Left renal cortex interstitium (tissue), 4 donors: ENCODE results near the gene PLCG2. TPM values are rescaled to one million over a fixed set of nuclear protein-coding genes. Genes with fewer than 3 reads are reported as not detected.
"Not testable (repeated sequence)": the region's sequence is repeated elsewhere in the genome, so short reads cannot be mapped to it uniquely, and the experiment has no call there.

ENCODE experiments used
- DNase-seq, 4 donors: peaks; one replicate each; pipeline ENCODE4 v3.0.0-alpha.2; 2013; ENCODE audit warnings: low read depth in 4 of 4, low spot score in 2 of 4, missing footprints in 1 of 4
- polyA plus RNA-seq, 4 donors: library from polyadenylated mRNA; unstranded; fragments of 120-200 nt; gene quantifications; one replicate each; pipeline ENCODE4 v1.2.1, GENCODE V29; 2013; ENCODE audit not compliant: insufficient read length in 4 of 4

Gene PLCG2
- polyA plus RNA-seq, 4 donors, result 33.7 to 58.3 (median 45.1) TPM

DNA sequence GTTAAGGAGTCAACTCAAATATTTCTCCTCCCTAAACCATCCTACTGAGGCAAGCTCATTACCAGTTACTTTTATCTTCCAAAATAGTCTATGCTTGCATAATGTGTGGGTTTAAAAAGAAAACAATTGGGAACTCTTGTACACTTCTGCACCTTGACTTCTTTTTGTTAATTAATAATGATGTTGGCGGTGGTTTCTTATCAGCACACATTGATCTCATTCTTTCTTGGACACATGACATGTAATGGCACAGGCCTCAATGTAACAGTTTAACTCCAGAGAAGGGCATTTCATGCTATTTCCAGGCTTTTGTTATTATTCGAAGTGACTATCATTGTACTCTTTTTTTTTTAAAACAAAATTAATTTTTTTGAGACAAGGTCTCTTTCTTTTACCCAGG lies 7.8 kb downstream of the PLCG2 start:
- DNase-seq, result no peak

DNA sequence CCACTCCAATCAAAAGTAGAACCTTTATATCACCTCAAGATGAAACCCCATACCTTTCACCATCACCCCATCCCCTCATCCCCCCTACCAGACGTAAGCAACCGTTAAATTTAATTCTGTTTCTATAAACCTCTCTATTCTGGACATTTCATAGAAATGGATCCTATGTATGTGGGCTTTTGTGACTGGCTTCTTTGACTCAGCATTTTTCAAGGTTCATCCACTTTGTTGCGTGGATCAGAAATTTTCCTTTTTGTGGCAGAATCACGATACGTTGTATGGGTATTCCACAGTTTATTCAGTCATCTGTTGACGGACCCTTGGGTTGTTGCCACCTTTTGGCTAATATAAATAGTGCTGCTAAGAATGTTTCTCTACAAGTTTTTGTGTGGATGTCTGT lies 8.6 kb downstream of the PLCG2 start:
- no peak for DNase-seq

DNA sequence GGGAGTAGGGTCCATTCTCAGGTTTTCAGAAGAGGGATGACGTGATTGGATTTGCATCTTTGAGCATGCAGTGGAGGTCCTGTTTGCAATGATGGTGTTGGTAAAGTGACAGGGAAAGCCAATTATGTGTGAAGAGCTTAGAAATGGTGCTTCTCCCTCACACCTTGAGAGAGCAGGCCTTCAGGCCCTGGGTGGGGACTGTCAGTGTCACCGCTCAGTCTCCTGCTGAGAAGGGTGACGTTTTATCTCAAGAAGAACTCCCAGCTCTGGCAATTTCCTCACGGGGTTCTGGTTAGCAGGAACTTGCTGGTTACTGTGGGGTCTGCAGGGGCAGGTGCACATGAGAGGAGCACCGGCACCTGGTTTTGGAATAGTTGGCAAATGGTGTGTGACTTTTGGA lies 11.2 kb downstream of the PLCG2 start:
- no peak for DNase-seq

DNA sequence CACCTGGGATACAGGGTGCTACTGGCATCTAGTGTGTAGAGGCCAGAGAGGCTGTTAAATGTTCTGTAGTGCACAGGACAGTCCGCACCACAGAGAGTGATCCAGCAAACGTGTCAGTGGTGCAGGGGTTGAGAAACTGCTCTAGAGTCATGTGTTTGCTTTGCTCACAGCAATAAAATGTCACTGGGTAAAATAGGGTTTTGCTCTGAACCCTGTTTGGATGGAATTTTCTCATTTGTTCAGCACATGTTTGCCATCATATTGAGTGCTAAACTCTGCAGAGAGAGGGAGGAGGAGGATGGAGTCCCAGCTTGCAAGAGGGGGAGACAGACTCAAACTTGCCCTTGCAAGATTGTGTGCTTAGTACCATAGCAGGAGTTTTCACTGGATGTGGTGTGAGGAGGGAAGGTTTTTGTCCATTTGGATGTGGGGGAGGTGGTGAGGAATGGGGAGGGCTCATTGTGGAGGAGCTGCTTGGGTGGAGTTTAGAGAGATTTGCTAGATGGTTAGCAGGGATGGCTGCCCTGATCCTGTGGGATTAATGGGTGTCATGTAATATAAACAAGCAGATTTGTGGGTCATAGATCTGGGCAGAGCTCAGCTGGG lies 11.8 kb downstream of the PLCG2 start:
- DNase-seq, result peak in 1 of 4 donors; percentile 65

DNA sequence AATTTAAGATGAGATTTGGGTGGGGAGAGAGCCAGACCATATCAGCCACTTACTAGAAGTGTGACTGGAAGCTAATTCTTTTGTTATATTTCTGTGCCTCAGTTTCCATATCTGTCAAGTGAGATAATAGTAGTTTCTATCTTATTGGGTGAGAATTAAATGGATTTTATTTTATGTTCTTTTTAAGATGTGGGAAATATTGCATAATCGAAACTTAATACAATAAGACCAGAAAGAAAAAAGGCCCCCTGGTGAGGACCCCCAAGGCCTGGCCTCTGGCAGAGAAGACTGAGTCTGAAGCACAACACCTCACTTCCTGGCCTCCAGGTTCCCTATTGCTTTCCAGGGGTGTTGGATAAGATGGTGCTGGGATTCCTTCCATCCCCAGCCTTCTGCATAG lies 13.7 kb downstream of the PLCG2 start:
- no peak for DNase-seq

DNA sequence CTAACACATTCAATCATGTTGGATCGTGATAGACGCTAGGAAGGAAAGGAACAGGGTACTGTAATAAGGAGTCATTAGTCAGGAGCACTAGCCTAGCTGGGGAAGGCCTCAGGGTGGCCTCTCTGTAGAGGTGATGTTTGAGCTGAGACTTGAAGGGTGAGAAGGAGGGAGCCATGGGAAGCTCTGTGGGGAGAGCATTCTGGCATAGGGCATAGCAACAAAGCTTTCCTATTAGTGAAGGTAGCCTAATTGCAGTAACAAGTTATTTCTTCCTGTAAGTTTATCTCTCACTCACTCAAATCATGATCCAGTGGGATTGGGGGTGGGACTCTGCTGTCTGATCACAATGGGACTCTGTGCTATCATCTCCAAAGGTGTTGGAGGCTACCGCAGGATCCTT lies 16.1 kb downstream of the PLCG2 start:
- DNase-seq, result no peak

DNA sequence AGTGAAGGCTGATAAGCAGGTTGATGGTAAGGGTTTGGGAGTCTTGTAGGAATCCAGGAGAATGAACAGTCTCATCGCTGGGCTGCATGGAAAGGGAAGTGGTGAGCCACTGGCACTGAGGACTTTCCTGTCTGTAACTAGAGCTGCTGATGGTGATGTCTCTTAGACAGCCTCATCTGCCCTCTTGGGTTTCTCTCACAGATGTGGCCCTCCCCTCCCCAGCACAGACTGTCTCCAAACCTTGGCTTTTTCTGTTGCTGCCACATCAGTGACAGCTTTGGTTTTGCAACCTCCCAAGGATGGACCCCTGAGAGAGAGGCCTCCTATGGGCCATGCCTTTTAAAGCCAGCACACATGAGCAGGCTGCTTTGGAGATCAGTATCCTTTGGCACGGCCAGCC lies 16.9 kb downstream of the PLCG2 start:
- DNase-seq, result no peak

DNA sequence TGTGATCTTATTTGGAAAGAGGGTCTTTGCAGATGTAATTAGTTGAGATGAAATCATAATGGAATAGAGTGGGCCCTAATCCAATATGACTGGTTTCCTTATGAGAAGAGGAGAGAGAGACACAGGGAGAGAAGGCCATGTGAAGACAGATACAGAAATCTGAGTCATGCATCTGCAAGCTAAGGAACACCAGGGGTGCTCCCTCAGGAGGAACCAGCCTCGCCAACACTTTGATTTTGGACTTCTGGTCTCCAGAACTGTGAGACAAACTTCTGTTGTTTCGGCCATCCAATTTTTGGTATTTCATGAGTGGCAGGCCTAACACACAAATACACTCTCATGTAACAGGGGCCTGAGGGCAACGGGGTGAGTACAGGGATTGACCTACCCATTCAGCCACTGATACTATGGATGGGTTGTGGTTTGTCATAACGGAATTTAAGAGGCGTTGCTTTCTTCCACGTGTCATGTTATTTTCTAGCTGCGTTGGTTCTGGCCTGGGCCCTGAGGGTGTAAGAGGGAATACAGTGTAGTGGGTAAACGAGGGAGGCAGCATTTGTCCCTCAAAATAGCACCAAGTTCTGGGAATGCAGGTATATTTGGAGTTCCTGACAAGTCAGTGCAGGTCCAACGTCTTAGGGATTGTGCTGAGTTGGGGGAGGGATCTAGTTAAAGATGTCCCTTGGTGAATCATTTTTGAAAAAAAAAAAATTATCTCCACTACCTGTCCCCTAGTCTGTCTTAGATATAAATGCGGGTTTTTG lies 17.7 kb downstream of the PLCG2 start:
- DNase-seq, result no peak

DNA sequence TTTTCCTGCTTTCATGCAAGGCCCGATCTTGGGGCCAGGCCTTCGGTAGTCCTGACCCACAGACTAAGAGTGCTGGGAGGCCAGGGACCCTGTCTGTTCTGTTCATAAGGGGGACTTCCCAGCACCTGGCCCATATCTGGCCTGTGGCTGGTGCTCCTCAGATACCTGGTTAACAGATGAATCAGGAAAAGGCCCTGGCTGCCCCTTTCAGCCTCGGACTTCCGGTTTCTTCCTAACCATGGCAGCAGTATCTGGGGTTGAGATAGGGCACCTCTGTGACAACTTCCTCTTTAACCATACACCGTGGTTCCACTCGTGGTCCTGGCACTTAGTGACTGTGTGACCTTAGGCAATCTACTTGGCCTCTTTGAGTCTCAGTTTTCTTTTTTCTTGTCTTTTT lies 18.4 kb downstream of the PLCG2 start:
- DNase-seq, result no peak

DNA sequence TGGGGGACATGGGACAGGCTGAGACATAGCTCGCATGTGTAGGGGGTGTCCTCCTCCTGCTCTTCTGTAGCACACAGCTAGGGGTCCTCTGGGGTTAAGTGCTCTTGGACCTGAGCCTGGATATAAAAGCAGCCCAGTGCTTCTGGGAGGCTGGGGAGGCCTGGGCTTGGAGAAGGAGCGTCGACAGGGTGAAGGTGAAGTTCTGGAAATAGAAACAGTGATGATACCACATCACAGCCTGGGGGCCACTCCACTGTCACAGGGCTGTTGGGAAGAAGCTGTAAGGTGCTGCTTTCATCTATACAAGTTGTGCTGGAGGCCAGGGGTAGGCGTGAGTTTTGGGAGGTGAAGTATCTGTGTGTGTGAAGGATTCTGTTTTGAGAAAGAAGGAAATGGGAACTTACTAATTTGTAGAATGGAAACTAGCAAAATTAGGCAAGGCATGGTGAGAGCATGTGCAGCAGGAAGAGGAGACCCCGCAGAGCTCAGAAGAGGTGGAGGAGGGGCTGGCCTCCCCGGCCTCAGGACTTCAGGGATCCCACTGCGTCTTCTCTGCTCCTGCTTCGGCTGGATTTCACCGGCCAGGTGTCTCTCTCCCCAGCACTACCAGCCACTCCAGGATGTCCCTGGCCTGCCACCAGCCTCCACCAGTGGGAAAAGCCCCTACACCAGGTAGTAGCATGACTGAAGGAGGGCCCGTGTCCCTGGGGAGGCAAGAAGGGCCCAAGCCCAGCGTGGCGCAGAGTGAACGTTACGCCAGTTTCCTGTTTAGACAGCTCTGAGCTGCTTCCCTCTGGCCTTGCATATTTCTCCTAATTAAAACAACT lies 19.4 kb downstream of the PLCG2 start:
- DNase-seq, result no peak

DNA sequence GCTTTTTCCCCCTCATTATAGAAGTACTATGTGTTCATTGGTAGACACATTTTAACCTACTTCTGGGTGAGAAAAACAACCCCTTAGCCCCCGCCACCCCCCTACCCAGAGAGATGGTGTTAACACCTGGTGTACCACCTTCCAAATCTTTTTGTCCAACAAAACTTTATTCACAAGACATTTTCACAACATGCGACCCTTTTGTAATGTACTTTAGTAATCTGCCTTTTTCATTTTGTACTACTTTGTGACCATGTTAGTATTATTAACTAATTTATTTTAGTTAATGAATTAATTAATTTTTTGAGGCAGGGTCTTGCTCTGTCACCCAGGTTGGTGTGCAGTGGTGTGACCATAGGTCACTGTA lies 20.0 kb downstream of the PLCG2 start:
- no peak for DNase-seq

DNA sequence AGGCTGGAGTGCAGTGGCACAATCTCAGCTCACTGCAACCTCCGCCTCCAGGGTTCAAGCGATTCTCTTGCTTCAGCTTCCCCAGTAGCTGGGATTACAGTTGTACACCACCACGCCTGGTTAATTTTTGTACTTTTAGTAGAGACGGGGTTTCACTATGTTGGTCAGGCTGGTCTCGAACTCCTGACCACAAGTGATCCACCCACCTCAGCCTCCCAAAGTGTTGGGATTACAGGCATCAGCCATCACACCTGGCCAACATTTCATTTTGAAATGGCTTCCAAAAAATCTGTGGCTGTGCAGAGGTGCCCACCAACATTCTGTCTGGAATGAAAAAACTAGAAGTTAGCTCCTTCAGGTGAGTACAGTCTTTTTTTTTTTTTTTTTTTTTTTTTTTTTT lies 22.6 kb downstream of the PLCG2 start:
- DNase-seq, result not testable (repeated sequence)

DNA sequence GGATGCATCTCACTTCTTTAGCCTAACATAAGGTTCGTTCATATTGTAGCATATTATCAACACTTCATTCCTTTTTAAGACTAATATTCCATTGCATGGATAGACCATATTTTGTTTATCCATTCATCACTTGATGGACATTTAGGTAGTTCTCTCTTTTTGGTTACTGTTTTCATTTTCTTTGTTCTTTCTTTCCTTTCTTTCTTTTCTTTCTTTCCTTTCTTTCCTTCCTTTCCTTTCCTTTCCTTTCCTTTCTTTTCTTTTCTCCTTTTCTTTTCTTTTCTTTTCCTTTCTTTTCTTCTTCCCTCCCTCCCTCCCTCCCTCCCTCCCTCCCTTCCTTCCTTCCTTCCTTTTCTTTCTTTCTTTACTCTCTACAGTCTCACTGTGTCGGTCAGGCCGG lies 24.2 kb downstream of the PLCG2 start:
- DNase-seq, result no peak

DNA sequence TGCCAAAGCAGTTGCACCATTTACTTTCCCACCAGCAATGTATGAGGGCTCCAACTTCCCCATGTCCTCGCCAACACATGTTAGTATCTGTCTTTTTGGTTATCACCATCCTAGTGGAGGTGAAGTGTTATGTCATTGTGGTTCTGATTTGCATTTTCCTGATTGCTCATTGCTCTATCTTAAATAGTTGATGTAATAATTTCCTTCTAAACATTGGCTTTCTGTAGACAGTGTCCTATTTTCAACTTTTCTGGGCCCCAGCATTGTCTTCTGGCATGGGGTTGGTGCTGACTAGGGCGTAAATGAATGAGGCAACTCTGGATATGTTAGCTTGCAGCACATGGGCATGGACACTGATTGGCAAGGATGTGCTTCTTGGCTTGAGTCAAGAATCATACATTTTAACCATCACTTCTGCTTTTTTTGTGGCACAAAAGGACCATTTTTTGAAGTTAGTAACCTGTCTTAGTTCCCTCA lies 25.1 kb downstream of the PLCG2 start:
- DNase-seq, result no peak

DNA sequence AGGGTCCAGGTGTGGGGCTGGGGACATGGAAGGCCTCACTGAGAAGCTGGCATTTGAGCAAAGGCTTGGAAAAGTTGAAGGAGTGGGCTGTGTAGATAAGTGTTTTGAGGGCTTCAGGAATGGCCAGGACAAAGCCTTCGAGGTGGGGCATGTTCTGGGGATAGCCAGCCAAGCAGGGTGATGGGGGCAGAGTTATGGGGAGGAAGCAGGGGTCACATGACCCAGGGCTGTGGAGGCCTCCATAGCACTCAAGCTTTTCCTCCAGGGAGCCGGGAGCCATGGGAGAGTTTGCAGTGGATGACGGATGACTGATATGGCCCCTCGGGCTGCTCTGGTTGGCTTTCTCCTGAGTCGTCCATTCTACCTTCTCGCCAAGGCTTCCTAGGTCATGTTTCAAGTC lies 27.6 kb downstream of the PLCG2 start:
- DNase-seq, result no peak

DNA sequence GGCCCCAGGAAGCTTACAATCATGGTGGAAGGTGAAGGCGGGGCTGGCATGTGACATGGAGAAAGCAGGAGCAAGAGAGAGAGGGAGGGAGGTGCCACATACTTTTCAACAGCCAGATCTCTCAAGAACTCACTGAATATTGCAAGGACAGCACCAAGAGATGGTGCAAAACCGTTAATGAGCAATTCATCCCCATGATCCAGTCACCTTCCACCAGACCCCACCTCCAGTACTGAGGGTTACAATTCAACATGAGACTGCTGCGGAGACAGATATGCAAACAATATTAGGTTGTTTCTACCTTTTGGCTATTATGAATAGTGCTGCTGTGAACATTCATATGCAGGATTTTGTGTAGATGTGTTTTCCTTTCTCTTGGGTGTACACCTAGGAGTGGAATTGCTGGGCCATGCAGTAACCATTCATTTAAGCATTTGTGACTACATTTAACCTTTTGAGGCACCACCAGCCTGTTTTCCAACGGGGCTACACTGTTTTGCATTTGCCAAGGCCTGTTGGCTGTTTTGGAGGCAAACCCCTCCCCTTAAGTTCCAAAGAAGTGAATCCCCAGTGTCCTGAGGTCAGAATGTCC lies 28.8 kb downstream of the PLCG2 start:
- DNase-seq, result no peak

DNA sequence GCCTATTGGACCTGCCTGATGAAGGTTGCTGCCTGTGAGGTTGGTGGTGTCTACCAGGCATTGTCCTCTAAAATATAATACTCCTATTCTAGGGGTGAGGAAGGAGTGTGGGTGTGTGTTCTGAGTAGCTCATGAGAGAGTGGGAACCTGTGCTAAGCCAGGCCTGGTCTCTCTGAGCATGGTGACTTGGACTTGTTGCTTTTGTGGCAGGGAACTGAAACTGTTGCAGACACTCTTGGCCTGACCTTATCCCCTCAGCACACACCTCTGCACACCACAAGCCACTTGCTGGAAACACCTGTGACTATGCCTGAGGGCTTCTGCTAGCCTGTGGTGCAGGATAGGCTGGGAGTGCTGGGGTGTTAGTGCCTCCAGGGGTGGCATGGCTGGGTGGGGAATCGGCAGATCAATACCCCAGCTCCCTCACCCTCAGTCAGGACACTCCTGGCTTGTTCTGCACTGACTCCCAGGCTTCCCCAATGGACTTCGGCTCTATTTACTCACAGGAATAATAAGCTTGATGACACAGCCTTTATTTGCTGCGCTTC lies 29.9 kb downstream of the PLCG2 start:
- DNase-seq, result no peak

DNA sequence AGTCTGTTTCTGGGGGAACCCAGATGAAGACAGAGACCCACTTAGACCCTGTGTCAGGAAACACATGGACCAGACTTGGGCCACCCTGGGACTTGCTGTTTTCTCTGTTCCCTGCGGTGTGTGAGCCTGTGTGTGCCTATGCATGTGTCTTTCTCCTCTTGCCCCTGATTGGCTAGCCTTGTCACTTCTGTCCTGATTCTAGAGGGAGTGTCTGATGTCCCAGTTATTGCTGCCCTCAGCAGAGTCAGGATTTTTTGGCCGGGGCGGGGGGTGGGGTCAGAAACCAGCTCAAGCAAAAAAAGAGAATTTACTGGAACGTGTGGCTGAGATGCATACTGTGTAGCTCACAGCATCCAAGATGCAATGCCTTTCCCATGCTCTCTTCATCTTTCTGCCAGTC lies 30.5 kb downstream of the PLCG2 start:
- DNase-seq, result no peak

DNA sequence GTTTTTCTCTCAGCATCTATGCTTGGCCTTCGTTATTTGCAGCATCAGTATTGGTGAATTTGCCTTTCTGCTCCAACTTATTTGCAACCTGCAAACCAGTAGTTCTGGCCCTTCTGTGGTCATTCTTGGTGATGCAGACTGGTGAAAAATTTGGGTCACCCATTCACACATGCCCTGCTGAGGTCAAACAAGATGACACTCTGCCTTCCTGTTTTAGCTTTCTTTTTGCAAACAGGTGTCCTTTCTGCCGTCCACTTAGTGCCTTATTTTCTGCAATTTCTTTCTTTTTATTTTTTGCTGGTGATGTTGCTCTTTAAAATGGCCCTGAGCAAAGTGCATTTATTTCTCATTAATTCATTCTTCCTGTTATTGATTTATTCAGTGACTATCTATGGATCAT lies 31.3 kb downstream of the PLCG2 start:
- no peak for DNase-seq

DNA sequence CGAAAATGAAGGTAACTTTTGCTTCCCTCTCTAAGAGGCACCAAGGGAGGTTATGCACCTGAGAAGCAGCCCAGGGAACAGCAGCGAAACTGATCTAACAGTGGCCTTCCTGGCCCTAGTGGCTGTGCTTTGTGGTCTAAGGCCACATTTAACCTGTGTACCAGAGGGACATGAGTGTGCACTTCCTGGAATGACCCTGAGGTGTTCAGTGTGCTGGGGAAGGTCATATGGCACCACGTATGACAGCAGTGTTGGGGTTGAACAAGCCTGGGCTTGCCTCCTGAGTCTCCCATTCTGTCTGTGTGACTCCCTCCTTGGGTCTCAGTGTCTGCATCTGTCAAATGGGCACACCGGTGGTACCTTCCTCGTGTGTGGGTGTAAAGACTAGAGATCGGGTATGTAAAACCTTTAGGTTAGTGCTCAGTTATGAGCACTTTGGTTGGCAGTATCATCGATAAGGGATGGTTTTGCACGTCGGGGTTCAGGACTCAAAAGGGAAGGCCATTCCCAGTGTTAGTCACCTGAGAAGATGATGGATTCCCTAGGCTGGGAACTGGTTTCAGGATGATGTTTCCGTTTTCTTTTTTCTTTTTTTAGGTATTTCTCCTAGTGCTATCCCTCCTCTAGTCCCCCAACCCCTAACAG lies 31.9 kb downstream of the PLCG2 start:
- DNase-seq, result no peak

DNA sequence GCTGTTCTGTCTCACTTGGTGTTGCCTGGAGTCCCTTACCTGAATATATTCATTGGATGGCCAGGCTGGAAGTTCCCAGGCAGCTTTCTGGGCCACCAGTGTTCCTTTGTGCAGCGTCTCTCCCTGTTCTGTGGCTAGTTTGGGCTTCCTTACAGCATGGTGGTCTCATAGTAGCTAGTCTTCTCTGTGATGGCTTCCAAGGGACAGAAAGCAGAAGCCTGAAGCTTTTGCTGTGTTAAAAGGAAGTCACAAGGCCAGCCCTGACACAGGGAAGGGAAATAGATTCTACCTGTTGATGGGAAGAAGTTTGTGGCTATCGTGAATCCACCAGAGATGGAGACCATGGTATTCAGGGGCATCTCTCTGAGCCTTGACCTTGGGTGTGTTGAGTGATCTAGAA lies 34.6 kb downstream of the PLCG2 start:
- no peak for DNase-seq
